Heart left ventricle (tissue), 16 donors: ENCODE data around the gene MAGI1. TPM values are rescaled to one million over a fixed set of nuclear protein-coding genes. Genes with fewer than 3 reads are reported as not detected.

Source experiments
- ATAC-seq, 4 donors: fragments of 200-7000 bp; cut with Tn5 transposase; one replicate each; pipeline ENCODE4 v1.9.1; 2020 to 2022; ENCODE audit warnings: moderate library complexity in 4 of 4, mild to moderate bottlenecking in 3 of 4, moderate number of reproducible peaks in 1 of 4
- DNase-seq, 5 donors: peaks; one replicate each; pipeline ENCODE4 v3.0.0-alpha.2; 2020
- H3K27ac ChIP-seq, 12 donors: fragments of 200-600 bp; sonication (generic) in 4 of 12; one replicate each; pipeline versions ENCODE4 v1.5.0 to v1.8.0; 2016 to 2022; ENCODE audit warnings: mild to moderate bottlenecking in 2 of 12
- H3K27me3 ChIP-seq, 9 donors: fragments of 200-600 bp; sonication (generic) in 2 of 9; one replicate each; pipeline versions ENCODE4 v1.5.1 to v1.8.0; 2016 to 2022; ENCODE audit warnings: mild to moderate bottlenecking in 3 of 9
- H3K36me3 ChIP-seq, 9 donors: fragments of 200-600 bp; sonication (generic) in 2 of 9; one replicate each; pipeline versions ENCODE4 v1.5.0 to v1.8.0; 2018 to 2022; ENCODE audit warnings: mild to moderate bottlenecking in 2 of 9
- H3K4me1 ChIP-seq, 12 donors: fragments of 200-600 bp; sonication (generic) in 4 of 12; one replicate each; pipeline versions ENCODE4 v1.5.0 to v1.8.0; 2016 to 2022; ENCODE audit warnings: mild to moderate bottlenecking in 3 of 12
- H3K4me3 ChIP-seq, 12 donors: fragments of 200-600 bp; sonication (generic) in 4 of 12; one replicate each; pipeline versions ENCODE4 v1.5.0 to v1.8.0; 2017 to 2022; ENCODE audit warnings: mild to moderate bottlenecking in 9 of 12, moderate library complexity in 4 of 12
- H3K9me3 ChIP-seq, 12 donors: fragments of 200-600 bp; sonication (generic) in 4 of 12; one replicate each; pipeline versions ENCODE4 v1.5.0 to v1.8.0; 2016 to 2022; ENCODE audit warnings: mild to moderate bottlenecking in 1 of 12
- CTCF ChIP-seq, 12 donors: fragments of 200-600 bp; sonication (generic) in 4 of 12; IDR thresholded peaks; one replicate each; pipeline versions ENCODE4 v1.5.0 to v1.8.0; 2018 to 2022; ENCODE audit warnings: antibody characterized with exemption in 12 of 12, mild to moderate bottlenecking in 5 of 12
- POLR2A ChIP-seq, 2 donors: fragments of 450-650 bp; IDR thresholded peaks; one replicate each; pipeline ENCODE4 v1.6.1; 2017; ENCODE audit warnings: antibody characterized with exemption in 2 of 2, mild to moderate bottlenecking in 2 of 2, moderate library complexity in 2 of 2
- WGBS, 4 donors: extraction: QIAGEN DNeasy Blood & Tissue Kit in 2 of 4; methylation state at CpG; one replicate each; pipeline versions ENCODE4 v1.1.5 to v1.1.7; 2013 to 2018; 5-methylcytosine and 5-hydroxymethylcytosine counted together
- intact Hi-C, 10 donors: fragments of 100-400 bp; cut with DNase I; formaldehyde crosslinking; loops; one replicate each; pipeline versions ENCODE4 v1.11.1 to v1.14.2; 2022
- polyA plus RNA-seq, 2 donors: library from polyadenylated mRNA; stranded (reverse); fragments of 200-250 nt; gene quantifications; one replicate each; pipeline ENCODE4 v1.2.3, GENCODE V29; 2013
- total RNA-seq, 9 donors: library from RNA; depleted of rRNA in 2 of 9; stranded (reverse); fragments of >200 nt in 2 of 9; fragmentation: NEBNext Ultra II Directional in 3 of 9; extraction: Animal tissue kit (Norgen Biotek cat#: 25700) in 3 of 9; gene quantifications; one replicate each; pipeline versions ENCODE4 v1.1.0 to v1.2.4, GENCODE V29; 2016 to 2023
- donor health status: ischemic (EF 13 %, LVEDD 7.1; RV severe dilation, severe dysfunction).
- donor health status: healthy with polysubstance abuse.
- donor health status: DM: no; HTN: yes; CAD: no.
- donor health status: DM: no; HTN: no; CAD: no.
- donor health status: ischemic (EF 25% LVEDD 6.9; RV normal size, moderate dysfunction).
- donor health status: ischemic (EF 25% LVEDD 5.7; RV mildly dilated, moderate dysfunction).
- donor health status: healthy.
- donor health status: DM: yes; HTN: yes; CAD: no.
- donor health status: ischemic (EF 35%, LVEDD 5.7; RV mildly dilated, moderate dysfunction).
- donor health status: nonischemic (EF 11% LVEDD 7.7; RV severe dilation, severe dysfunction).
- donor health status: DM: yes; HTN: yes; CAD: no.
- donor health status: PGD.
- donor health status: ischemic (EF 29% LVEDD 5.4; RV normal size, mild dysfunction).
- donor health status: nonischemic (EF 23%, LVEDD 6.1; RV moderate dilation, normal function).

The MAGI1 gene
- total and polyA plus RNA-seq, 11 donors, result 18.5 to 52.1 (median 31.4) TPM

GRCh38 chr3:65344444-65344843 lies 694.3 kb downstream of the MAGI1 start:
- ATAC-seq (no peak), DNase-seq (no peak)
- Histone ChIP-seq H3K9me3 (no peaks in the 10 kb centered on the region), H3K4me1 (peaks cover 0 to 24% (median 3%) of the 10 kb centered on the region in 12 donors), H3K27ac (no peak overlapping the region), H3K27me3 (no peaks in the 10 kb centered on the region), H3K36me3 (no peaks in the 10 kb centered on the region), H3K4me3 (no peak overlapping the region)
- WGBS, 4 donors, result 79 to 93% (median 90%) methylated on average over 3 of the region's 3 CpGs
- intact Hi-C loops, result loop anchor here in 2 of 10 donors (5.0 to 10.0 kb wide), 2 partner anchors 68 to 330 kb away; no protein-coding TSS in a partner anchor
- TF ChIP-seq POLR2A (IDR thresholded peaks at IDR 0.05), result no peak
- no peak for TF ChIP-seq CTCF (IDR thresholded peaks at IDR 0.05)

GRCh38 chr3:65343736-65344135 lies 695.0 kb downstream of the MAGI1 start:
- intact Hi-C loops, result loop anchor here in 2 of 10 donors (5.0 to 10.0 kb wide), 2 partner anchors 69 to 331 kb away; no protein-coding TSS in a partner anchor
- Histone ChIP-seq H3K9me3 (no peaks in the 10 kb centered on the region), H3K27me3 (no peaks in the 10 kb centered on the region), H3K4me3 (no peak overlapping the region), H3K36me3 (no peaks in the 10 kb centered on the region), H3K4me1 (peaks cover 0 to 28% (median 4%) of the 10 kb centered on the region in 12 donors), H3K27ac (no peak overlapping the region)
- no peak for TF ChIP-seq CTCF (IDR thresholded peaks at IDR 0.05)
- no peak for TF ChIP-seq POLR2A (IDR thresholded peaks at IDR 0.05)
- DNase-seq (no peak), ATAC-seq (no peak)
- 84 to 90% (median 86%) methylated on average over 4 of the region's 4 CpGs for WGBS, 4 donors

GRCh38 chr3:65343026-65343425 lies 695.7 kb downstream of the MAGI1 start:
- peaks cover 0 to 28% (median 4%) of the 10 kb centered on the region in 12 donors for H3K4me1 ChIP-seq
- no peaks in the 10 kb centered on the region for H3K27me3 ChIP-seq
- H3K4me3 ChIP-seq, result no peak overlapping the region
- 91 to 94% (median 93%) methylated on average over 6 of the region's 6 CpGs for WGBS, 4 donors
- intact Hi-C loops, result loop anchor here in 2 of 10 donors (5.0 to 10.0 kb wide), 2 partner anchors 69 to 332 kb away; no protein-coding TSS in a partner anchor
- no peaks in the 10 kb centered on the region for H3K36me3 ChIP-seq
- ATAC-seq, result no peak
- TF ChIP-seq CTCF (IDR thresholded peaks at IDR 0.05) (no peak), POLR2A (IDR thresholded peaks at IDR 0.05) (no peak)
- no peak for DNase-seq
- H3K27ac ChIP-seq, result no peak overlapping the region
- H3K9me3 ChIP-seq, result no peaks in the 10 kb centered on the region

GRCh38 chr3:65342084-65342683 lies 696.5 kb downstream of the MAGI1 start:
- intact Hi-C loops, result loop anchor here in 2 of 10 donors (5.0 to 10.0 kb wide), 2 partner anchors 70 to 333 kb away; no protein-coding TSS in a partner anchor
- no peaks in the 10 kb centered on the region for H3K36me3 ChIP-seq
- peak in 4 of 5 donors; percentile 25 to 61 (median 37) for DNase-seq
- H3K27ac ChIP-seq, result no peak overlapping the region
- peak in 3 of 4 donors; percentile 47 to 59 (median 50) for ATAC-seq
- H3K27me3 ChIP-seq, result no peaks in the 10 kb centered on the region
- H3K9me3 ChIP-seq, result no peaks in the 10 kb centered on the region
- TF ChIP-seq CTCF (IDR thresholded peaks at IDR 0.05), result peak; percentile 29 to 64 (median 54)
- TF ChIP-seq POLR2A (IDR thresholded peaks at IDR 0.05), result no peak
- 70 to 79% (median 77%) methylated on average over 12 of the region's 12 CpGs for WGBS, 4 donors
- H3K4me1 ChIP-seq, result peaks cover 0 to 23% (median 4%) of the 10 kb centered on the region in 12 donors
- H3K4me3 ChIP-seq, result no peak overlapping the region
